GM12878 (cell line): ENCODE results near the gene ZNF629. TPM values are rescaled to one million over a fixed set of nuclear protein-coding genes. Genes with fewer than 3 reads are reported as not detected.
"Not testable (repeated sequence)": the region's sequence is repeated elsewhere in the genome, so short reads cannot be mapped to it uniquely, and the experiment has no call there.

Experiments
- ATAC-seq: fragments of 200-7000 bp; cut with Tn5 transposase; 3 replicates; pipeline ENCODE4 v1.9.1; 2020; ENCODE audit warnings: mild to moderate bottlenecking, moderate library complexity
- BruUV-seq: library from RNA; stranded (reverse); fragments of 400-500 nt; replicated peaks from 2 replicates; lab custom pipeline; 2021; lab: Mats Ljungman, UMichigan
- CTCF ChIA-PET: fragments of 300-600 bp; sonication (Branson Sonifier 250); formaldehyde crosslinking; extraction: SDS; loops from one replicate; lab custom pipeline; 2021; ENCODE audit warnings: inconsistent platforms; lab: Yijun Ruan, JAX
- POLR2A ChIA-PET: fragments of 350-600 bp; formaldehyde crosslinking; extraction: SDS; loops from one replicate; lab custom pipeline; 2021; ENCODE audit warnings: inconsistent platforms; lab: Charles Lee
- RAD21 ChIA-PET: fragments of 300-600 bp; sonication (Branson Sonifier 250); formaldehyde crosslinking; loops from one replicate; lab custom pipeline; 2023; ENCODE audit warnings: antibody characterized with exemption; ENCODE audit not compliant: unreplicated experiment; lab: Charles Lee
- SMC1A ChIA-PET: fragments of 300-600 bp; sonication (Branson Sonifier 250); formaldehyde crosslinking; loops from one replicate; lab custom pipeline; 2023; ENCODE audit not compliant: unreplicated experiment, uncharacterized antibody; lab: Charles Lee
- DNase-seq: peaks from one replicate; pipeline ENCODE4 v3.0.0-alpha.2; 2011; ENCODE audit warnings: low read depth, low spot score
- FAIRE-seq: peaks from 3 replicates; lab custom pipeline; 2011; peaks lifted over from hg19 to GRCh38; lab: Jason Lieb, UNC
- H2AFZ ChIP-seq: 2 replicates; pipeline ENCODE4 v1.6.0; 2011; ENCODE audit warnings: low read depth, low read length, control low read depth; ENCODE audit not compliant: control insufficient read depth
- H3K27ac ChIP-seq: 2 replicates; pipeline ENCODE4 v1.5.1; 2011; ENCODE audit warnings: control low read depth; ENCODE audit not compliant: control insufficient read depth, insufficient read depth
- H3K27me3 ChIP-seq, 2 experiments: replicated peaks in 1 of 2; 2 replicates each; pipeline versions ENCODE4 v1.6.0 to v1.6.1; 2011; ENCODE audit warnings: low read length in 1 of 2; ENCODE audit not compliant: control insufficient read depth in 2 of 2, insufficient read depth in 2 of 2
- H3K36me3 ChIP-seq, 2 experiments: 2 replicates each; pipeline ENCODE4 v1.5.1; 2011; ENCODE audit warnings: low read length in 1 of 2; ENCODE audit not compliant: control insufficient read depth in 2 of 2, insufficient read depth in 2 of 2
- H3K4me1 ChIP-seq: 2 replicates; pipeline ENCODE4 v1.6.1; 2011; ENCODE audit warnings: mild to moderate bottlenecking, low read length, moderate library complexity, mixed read lengths; ENCODE audit not compliant: control insufficient read depth, insufficient read depth
- H3K4me2 ChIP-seq: 2 replicates; pipeline ENCODE4 v1.6.0; 2011; ENCODE audit warnings: control low read depth; ENCODE audit not compliant: control insufficient read depth, insufficient read depth
- H3K4me3 ChIP-seq: fragments of 200-600 bp; sonication (generic); 2 replicates; pipeline ENCODE4 v1.5.1; 2016
- H3K79me2 ChIP-seq: 2 replicates; pipeline ENCODE4 v1.6.0; 2011; ENCODE audit warnings: low read length; ENCODE audit not compliant: control insufficient read depth, insufficient read depth
- H3K9ac ChIP-seq: 2 replicates; pipeline ENCODE4 v1.8.0; 2011; ENCODE audit warnings: low read length, control low read depth, mixed read lengths; ENCODE audit not compliant: control insufficient read depth, insufficient read depth
- H3K9me3 ChIP-seq: replicated peaks from 3 replicates; pipeline ENCODE4 v1.5.1; 2011; ENCODE audit warnings: mild to moderate bottlenecking, low read length; ENCODE audit not compliant: control insufficient read depth, insufficient read depth
- H4K20me1 ChIP-seq: 2 replicates; pipeline ENCODE4 v1.6.0; 2011; ENCODE audit not compliant: control insufficient read depth, insufficient read depth
- DPF2 ChIP-seq: fragments of 450-650 bp; IDR thresholded peaks from 2 replicates; pipeline ENCODE4 v1.6.1; 2017; ENCODE audit warnings: mild to moderate bottlenecking
- NFYB ChIP-seq: IDR thresholded peaks from 2 replicates; pipeline ENCODE4 v1.6.1; 2011; ENCODE audit warnings: low read depth, mild to moderate bottlenecking, low read length, improper control_type of control experiment, moderate library complexity; ENCODE audit not compliant: insufficient read depth
- POLR2A ChIP-seq: IDR thresholded peaks from 2 replicates; pipeline ENCODE4 v1.6.1; 2011; ENCODE audit warnings: low read depth, mild to moderate bottlenecking, low read length
- TBL1XR1 ChIP-seq: IDR thresholded peaks from 2 replicates; pipeline ENCODE4 v1.6.1; 2012; ENCODE audit warnings: low read depth, low read length, improper control_type of control experiment
- ZBTB40 ChIP-seq: fragments of 450-650 bp; IDR thresholded peaks from 2 replicates; pipeline ENCODE4 v1.6.1; 2016; ENCODE audit warnings: mild to moderate bottlenecking, moderate library complexity, borderline replicate concordance
- ZNF622 ChIP-seq: fragments of 450-650 bp; IDR thresholded peaks from 2 replicates; pipeline ENCODE4 v1.6.1; 2017; ENCODE audit warnings: mild to moderate bottlenecking, inconsistent platforms
- WGBS: methylation state at CpG from one replicate; pipeline ENCODE4 v1.1.6; 2016; ENCODE audit warnings: low lambda C conversion rate; ENCODE audit not compliant: insufficient replicate concordance, insufficient coverage; ENCODE audit errors: missing lambda C conversion rate; 5-methylcytosine and 5-hydroxymethylcytosine counted together
- in situ Hi-C: fragments of 300-500 bp; cut with MboI; formaldehyde crosslinking; loops from 9 replicates; pipeline ENCODE4 v1.14.3; 2018; ENCODE audit warnings: mixed read lengths
- intact Hi-C: fragments of 100-400 bp; cut with micrococcal nuclease; formaldehyde crosslinking; loops from one replicate; pipeline ENCODE4 v1.14.2; 2022; ENCODE audit not compliant: unreplicated experiment
- polyA plus RNA-seq, 11 experiments: library from polyadenylated mRNA; depleted of rRNA in 4 of 11; unstranded in 6 of 11; stranded (reverse) in 5 of 11; fragments of >200 nt; fragmentation: Nextera tagmentation in 4 of 11; fragmentation: Illumina TruSeq in 1 of 11; extraction: Ambion mirVana in 4 of 11; extraction: Trizol in 1 of 11; gene quantifications; 1 replicate in 1 of 11; 2 replicates in 10 of 11; pipeline versions ENCODE4 v1.2.1 to v1.2.3, GENCODE V29; 2011 to 2016; ENCODE audit warnings: inconsistent platforms in 2 of 11, missing spikeins in 2 of 11, low read depth in 1 of 11
- total RNA-seq, 4 experiments: library from RNA; depleted of rRNA in 3 of 4; stranded (reverse); fragments of >200 nt in 3 of 4; fragmentation: Illumina TruSeq in 1 of 4; extraction: Trizol in 1 of 4; gene quantifications; 2 replicates each; pipeline versions ENCODE4 v1.2.1 to v1.2.3, GENCODE V29; 2013 to 2021

Gene ZNF629
- total and polyA plus RNA-seq, 10 of the 15 experiments (the other 5 are each of a cell fraction or from before 2014, with no cell fraction given), result 0.02 to 0.69 (median 0.40) TPM

- POLR2A ChIA-PET, result interaction anchor here (1.5 to 1.6 kb wide), 2 partner anchors 34 to 61 kb away, joined by 3 to 4 read pairs; no protein-coding TSS in a partner anchor
- Histone ChIP-seq H3K9me3 (no peaks in the 10 kb centered on the region), H3K4me1 (peaks cover 9% of the 10 kb centered on the region), H2AFZ (peak overlapping the region; percentile 97), H3K79me2 (no peaks in the 10 kb centered on the region), H3K27ac (peak overlapping the region; percentile 84), H3K27me3 (no peaks in the 10 kb centered on the region), H4K20me1 (no peaks in the 10 kb centered on the region), H3K4me3 (peak overlapping the region; percentile 58), H3K4me2 (peak overlapping the region; percentile 92), H3K9ac (peak overlapping the region; percentile 88), H3K36me3 (no peaks in the 10 kb centered on the region)
- intact Hi-C loops, result loop anchor here (2.0 kb wide), 1 partner anchor 65 kb away; the partner anchor contains the start of gene PHKG2
- 89% methylated on average over 3 of the region's 3 CpGs for whole genome bisulfite sequencing
- FAIRE-seq (no peak), ATAC-seq (no peak; the same call in 2 of the 3 replicates), DNase-seq (peak; percentile 7)
- TF ChIP-seq DPF2 (no peak), NFYB (no peak), POLR2A (no peak), ZNF622 (no peak), TBL1XR1 (no peak), ZBTB40 (peak; percentile 45; the same call in 1 of the 2 replicates)
- SMC1A ChIA-PET, result interaction anchor here (0.9 to 2.4 kb wide), 7 partner anchors 9 to 128 kb away, joined by 3 to 12 read pairs (median 4); no protein-coding TSS in a partner anchor
- in situ Hi-C loops, result no loop called here
- RAD21 ChIA-PET, result interaction anchor here (0.6 to 1.9 kb wide), 6 partner anchors 31 to 120 kb away, joined by 3 to 9 read pairs (median 6); partner anchors contain the start of genes FBXL19 and PHKG2
- TSS peak; percentile 98 for BruUV-seq
- CTCF ChIA-PET, result interaction anchor here (0.7 to 3.0 kb wide), 21 partner anchors 8 to 152 kb away, joined by 3 to 26 read pairs (median 4); partner anchors contain the start of genes ORAI3 and PHKG2
These were observed 26.8 kb upstream of the ZNF629 start for GRCh38 chr16:30813821-30814189.

- SMC1A ChIA-PET, intact Hi-C loops: not testable (repeated sequence)
- POLR2A ChIA-PET, result interaction anchor here (1.5 kb wide), 1 partner anchor 20 kb away, joined by 5 read pairs; no protein-coding TSS in a partner anchor
These were observed 22.7 kb upstream of the ZNF629 start for GRCh38 chr16:30809675-30810074.

More at GRCh38 chr16:30809675-30810074, 22.7 kb upstream of the ZNF629 start:
- H3K27ac ChIP-seq, H3K4me3 ChIP-seq, H3K9me3 ChIP-seq, CTCF ChIA-PET, ATAC-seq, RAD21 ChIA-PET, H3K36me3 ChIP-seq, BruUV-seq, H3K9ac ChIP-seq, H2AFZ ChIP-seq, FAIRE-seq, H4K20me1 ChIP-seq, in situ Hi-C loops, H3K79me2 ChIP-seq, H3K27me3 ChIP-seq, DNase-seq, H3K4me2 ChIP-seq: not testable (repeated sequence)
- peaks cover 17% of the 10 kb centered on the region for H3K4me1 ChIP-seq
- WGBS, result 18% methylated on average over 5 of the region's 5 CpGs
